HepG2 (cell line): ENCODE data around the gene PLBD2.

ENCODE experiments used
- CEBPG ChIP-seq: IDR thresholded peaks from 2 replicates; pipeline ENCODE4 v1.6.1; 2016
- FOXK1 ChIP-seq: sonication (generic); formaldehyde crosslinking; IDR thresholded peaks from 2 replicates; pipeline ENCODE4 v1.4.0; 2020; ENCODE audit warnings: low read depth, missing genetic modification reagents, borderline replicate concordance
- GABPB1 ChIP-seq: IDR thresholded peaks from 2 replicates; pipeline ENCODE4 v1.6.1; 2016; ENCODE audit warnings: mild to moderate bottlenecking, missing genetic modification reagents, moderate library complexity, missing compliant biosample characterization
- HMGA1 ChIP-seq: sonication (generic); formaldehyde crosslinking; conservative IDR thresholded peaks from 2 replicates; pipeline ENCODE4 v1.4.0; 2020; ENCODE audit warnings: missing genetic modification reagents
- KDM6A ChIP-seq: IDR thresholded peaks from 2 replicates; pipeline ENCODE4 v1.6.1; 2016; ENCODE audit warnings: low read depth
- POLR2A ChIP-seq, 2 experiments: IDR thresholded peaks; 2 replicates each; pipeline ENCODE4 v1.6.1; 2011; ENCODE audit warnings: low read depth in 2 of 2, low read length in 2 of 2, mild to moderate bottlenecking in 1 of 2, moderate library complexity in 1 of 2; ENCODE audit not compliant: insufficient read depth in 1 of 2
- TAF1 ChIP-seq: sonication (generic); formaldehyde crosslinking; IDR thresholded peaks from 2 replicates; pipeline ENCODE4 v1.4.0; 2020; ENCODE audit warnings: missing genetic modification reagents
- ZBTB7A ChIP-seq: sonication (generic); formaldehyde crosslinking; IDR thresholded peaks from 2 replicates; pipeline ENCODE4 v1.8.0; 2022; ENCODE audit warnings: mild to moderate bottlenecking, missing genetic modification reagents
- ZNF225 ChIP-seq: sonication (generic); formaldehyde crosslinking; IDR thresholded peaks from 2 replicates; pipeline ENCODE4 v1.4.0; 2020; ENCODE audit warnings: mild to moderate bottlenecking, missing genetic modification reagents
- ZNF446 ChIP-seq: sonication (generic); formaldehyde crosslinking; IDR thresholded peaks from 2 replicates; pipeline ENCODE4 v1.5.0; 2020; ENCODE audit warnings: mild to moderate bottlenecking, missing genetic modification reagents
- ZNF713 ChIP-seq: sonication (generic); formaldehyde crosslinking; IDR thresholded peaks from 2 replicates; pipeline ENCODE4 v1.4.0; 2020; ENCODE audit warnings: mild to moderate bottlenecking, missing genetic modification reagents
- TF ChIP-seq, protein P1 (sequence below): sonication (generic); formaldehyde crosslinking; IDR thresholded peaks from 2 replicates; pipeline ENCODE4 v1.5.0; 2020; ENCODE audit warnings: mild to moderate bottlenecking, missing genetic modification reagents, moderate library complexity

GRCh38 chr12:113322343-113322742, 36.0 kb upstream of the PLBD2 start:
- TF ChIP-seq, protein P1, sequence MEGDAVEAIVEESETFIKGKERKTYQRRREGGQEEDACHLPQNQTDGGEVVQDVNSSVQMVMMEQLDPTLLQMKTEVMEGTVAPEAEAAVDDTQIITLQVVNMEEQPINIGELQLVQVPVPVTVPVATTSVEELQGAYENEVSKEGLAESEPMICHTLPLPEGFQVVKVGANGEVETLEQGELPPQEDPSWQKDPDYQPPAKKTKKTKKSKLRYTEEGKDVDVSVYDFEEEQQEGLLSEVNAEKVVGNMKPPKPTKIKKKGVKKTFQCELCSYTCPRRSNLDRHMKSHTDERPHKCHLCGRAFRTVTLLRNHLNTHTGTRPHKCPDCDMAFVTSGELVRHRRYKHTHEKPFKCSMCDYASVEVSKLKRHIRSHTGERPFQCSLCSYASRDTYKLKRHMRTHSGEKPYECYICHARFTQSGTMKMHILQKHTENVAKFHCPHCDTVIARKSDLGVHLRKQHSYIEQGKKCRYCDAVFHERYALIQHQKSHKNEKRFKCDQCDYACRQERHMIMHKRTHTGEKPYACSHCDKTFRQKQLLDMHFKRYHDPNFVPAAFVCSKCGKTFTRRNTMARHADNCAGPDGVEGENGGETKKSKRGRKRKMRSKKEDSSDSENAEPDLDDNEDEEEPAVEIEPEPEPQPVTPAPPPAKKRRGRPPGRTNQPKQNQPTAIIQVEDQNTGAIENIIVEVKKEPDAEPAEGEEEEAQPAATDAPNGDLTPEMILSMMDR (CRISPR knock-in tag), result no peak
- TF ChIP-seq TAF1 (CRISPR knock-in tag) (no peak), ZBTB7A (CRISPR knock-in tag) (no peak), HMGA1 (CRISPR knock-in tag) (no peak), ZNF713 (CRISPR knock-in tag) (no peak), ZNF446 (CRISPR knock-in tag) (no peak), KDM6A (CRISPR knock-in tag) (no peak), POLR2A (IDR thresholded peaks at IDR 0.05; ENCODE audit: insufficient read depth in 1 of 2, low read depth in 2 of 2, low read length in 2 of 2) (no peak), FOXK1 (CRISPR knock-in tag) (no peak), GABPB1 (CRISPR knock-in tag) (no peak), ZNF225 (no peak), CEBPG (no peak)
